Posterior vena cava (tissue), 2 donors: ENCODE results near the gene FMN1. TPM values are rescaled to one million over a fixed set of nuclear protein-coding genes. Genes with fewer than 3 reads are reported as not detected.

Experiments used
- DNase-seq: peaks from one replicate; pipeline ENCODE4 v3.0.0-alpha.2; 2020; ENCODE audit warnings: low spot score
- intact Hi-C, 2 donors: fragments of 100-400 bp; cut with DNase I; formaldehyde crosslinking; loops; one replicate each; pipeline versions ENCODE4 v1.14.1 to v1.14.2; 2022 to 2023
- total RNA-seq, 2 donors: library from RNA; stranded (reverse); fragmentation: NEBNext Ultra II Directional; extraction: Animal tissue kit (Norgen Biotek cat#: 25700); gene quantifications; one replicate each; pipeline ENCODE4 v1.2.1, GENCODE V29; 2021
- donor health status: DM: yes; HTN: yes; CAD: no.
- donor health status: DM: yes; HTN: yes; CAD: no.

FMN1 gene
- total RNA-seq, 2 donors from 2014 or later, result 20.2 to 26.6 TPM

- no peak for DNase-seq
- intact Hi-C loops, result no loop called here
Measured at GRCh38 chr15:33040496-33040895, 154.0 kb downstream of the FMN1 start.

DNA sequence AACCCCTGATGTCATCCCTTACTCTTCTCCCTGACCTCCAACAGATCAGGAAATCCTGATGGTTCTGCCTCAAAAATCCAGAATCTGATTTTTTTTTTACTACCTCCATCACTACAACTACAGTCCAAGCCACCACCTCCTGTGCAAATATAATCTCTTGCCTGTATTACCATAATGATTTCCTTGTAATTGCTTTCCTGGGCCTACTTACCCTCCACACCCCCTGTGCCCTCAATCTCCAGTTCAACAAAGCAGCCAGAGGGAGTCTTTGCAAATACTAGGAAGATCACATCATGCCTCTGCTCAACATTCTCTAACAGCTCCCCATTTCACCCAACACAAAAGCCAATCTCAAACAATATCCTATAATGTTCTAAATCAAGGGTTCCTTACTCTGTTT lies 159.9 kb downstream of the FMN1 start:
- intact Hi-C loops, result no loop called here

DNA sequence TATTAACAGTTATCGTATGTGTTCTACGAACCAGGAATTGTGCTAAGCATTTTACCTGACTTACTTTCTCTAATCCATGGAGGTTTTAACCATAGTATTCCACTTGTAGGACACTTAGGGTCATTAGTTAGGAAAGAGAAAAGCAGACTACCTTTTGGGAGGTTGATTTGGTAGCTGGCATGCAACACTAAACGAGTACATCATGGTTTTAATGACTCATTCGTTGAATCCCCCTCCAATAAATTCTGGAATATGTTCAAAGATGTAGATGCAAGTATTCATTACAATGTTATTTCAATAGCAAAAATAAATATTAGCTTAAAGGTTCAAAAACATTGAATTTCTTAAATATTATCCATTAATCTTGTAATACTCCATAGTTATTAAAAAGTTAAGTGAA lies 162.5 kb downstream of the FMN1 start:
- intact Hi-C loops, result no loop called here
- DNase-seq, result no peak

More for the DNA sequence above, 159.9 kb downstream of the FMN1 start:
- no peak for DNase-seq

DNA sequence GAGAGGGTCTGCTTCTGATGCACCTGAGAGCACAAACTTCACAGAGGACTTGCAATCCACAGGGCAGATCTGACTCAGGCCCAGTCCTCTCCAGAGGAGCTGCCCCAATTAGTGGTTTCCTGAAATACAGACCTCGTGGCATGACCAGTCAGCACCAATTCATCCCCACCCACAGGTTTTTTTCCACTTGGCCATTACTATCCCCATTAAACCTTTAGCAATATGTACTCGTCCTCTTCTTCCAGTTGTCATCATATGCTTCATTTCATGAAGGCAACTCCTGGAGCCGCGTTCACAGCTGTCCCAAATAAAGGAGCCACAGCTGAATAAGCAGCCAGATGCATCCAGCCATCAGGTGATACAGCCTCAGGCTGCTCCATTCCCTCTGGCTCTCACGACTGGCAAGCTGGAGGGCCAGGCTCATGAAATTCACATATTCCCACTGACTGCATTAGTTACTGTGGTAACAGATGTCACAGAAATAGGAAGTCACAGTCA lies 163.1 kb downstream of the FMN1 start:
- intact Hi-C loops, result no loop called here
- DNase-seq, result no peak

DNA sequence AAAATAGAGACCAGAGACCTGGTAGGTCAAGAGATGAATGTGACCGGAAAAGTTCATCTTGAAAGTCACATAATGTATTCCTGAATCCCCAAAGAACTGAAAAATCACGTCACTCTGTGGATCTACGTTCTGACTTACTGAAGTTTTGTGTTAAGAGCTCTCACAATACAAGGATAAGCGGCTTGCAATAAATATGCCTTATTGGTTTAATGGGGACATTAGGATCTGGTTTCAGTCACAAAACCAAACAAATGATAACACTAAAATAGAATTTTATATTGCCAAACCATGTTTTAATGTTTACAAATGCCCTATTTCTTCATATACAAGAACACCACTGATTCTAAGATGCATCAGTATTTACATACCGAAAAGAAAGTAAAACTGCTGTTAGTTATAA lies 164.2 kb downstream of the FMN1 start:
- intact Hi-C loops, result no loop called here

DNA sequence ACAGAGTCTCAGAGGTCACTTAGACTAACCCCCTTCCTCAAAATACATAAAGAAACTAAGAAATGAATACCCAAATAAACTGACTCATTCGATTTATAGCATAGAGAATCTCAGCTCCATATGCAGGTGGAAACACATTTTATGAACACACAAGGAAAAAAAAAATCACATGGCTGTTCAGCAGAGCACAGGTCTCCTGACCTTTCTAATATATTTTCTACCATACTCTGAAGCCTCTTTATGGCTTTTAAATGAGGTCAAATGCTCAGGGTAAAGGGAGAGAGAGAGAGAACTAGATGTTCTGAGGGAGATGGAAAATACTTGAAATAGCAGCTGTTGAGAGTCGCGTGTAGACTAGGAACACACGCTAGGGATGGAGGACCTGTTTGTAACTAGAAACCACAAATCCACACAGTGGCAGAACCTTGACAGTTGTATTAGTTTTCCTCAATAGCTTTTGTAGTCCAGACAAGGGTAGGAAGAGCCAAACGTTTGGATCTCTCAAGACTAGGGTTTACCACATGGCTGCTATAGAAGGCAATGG lies 165.3 kb downstream of the FMN1 start:
- intact Hi-C loops, result loop anchor here (10.0 kb wide), 1 partner anchor 96 kb away; no protein-coding TSS in a partner anchor
- DNase-seq, result no peak

More for the DNA sequence above, 164.2 kb downstream of the FMN1 start:
- DNase-seq, result no peak

- intact Hi-C loops, result loop anchor here (10.0 kb wide), 1 partner anchor 96 kb away; no protein-coding TSS in a partner anchor
- no peak for DNase-seq
Measured at GRCh38 chr15:33028495-33028894, 166.0 kb downstream of the FMN1 start.

DNA sequence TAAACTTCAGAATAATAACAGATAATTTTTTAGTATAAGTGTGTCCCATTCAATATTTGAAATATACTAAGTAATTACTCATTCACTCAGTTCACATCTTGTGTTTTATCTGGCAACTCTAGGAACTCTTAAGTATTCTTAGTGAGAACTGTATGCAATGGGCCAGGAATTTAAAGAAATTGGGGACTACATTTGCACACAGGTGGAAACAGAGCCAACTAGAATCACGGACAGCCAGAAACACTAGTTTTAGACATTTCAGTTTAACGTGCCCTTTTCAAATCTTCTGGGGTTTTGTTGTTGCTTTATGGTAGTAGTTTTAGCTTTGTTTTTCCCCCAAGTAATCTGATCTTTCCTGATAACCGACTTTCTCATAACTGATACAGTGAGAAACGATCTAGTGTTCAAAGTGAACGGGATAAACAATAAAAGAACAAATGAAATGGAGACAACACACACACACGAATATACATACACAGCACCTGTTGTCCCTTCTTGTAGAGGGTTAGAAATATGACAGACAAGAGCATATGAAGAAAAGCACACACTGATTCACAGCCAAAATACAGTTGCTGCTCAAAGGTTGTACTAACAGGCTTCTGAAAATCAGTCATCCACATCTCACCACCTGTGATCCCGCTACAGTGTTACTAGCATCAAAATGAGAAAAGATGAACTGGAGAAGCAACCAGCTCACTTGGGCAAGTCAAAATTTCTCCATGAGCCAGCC lies 167.0 kb downstream of the FMN1 start:
- no peak for DNase-seq
- intact Hi-C loops, result loop anchor here (10.0 kb wide), 1 partner anchor 97 kb away; no protein-coding TSS in a partner anchor

- intact Hi-C loops, result loop anchor here (10.0 kb wide), 1 partner anchor 98 kb away; no protein-coding TSS in a partner anchor
- DNase-seq, result no peak
Measured at GRCh38 chr15:33026614-33027013, 167.9 kb downstream of the FMN1 start.

DNA sequence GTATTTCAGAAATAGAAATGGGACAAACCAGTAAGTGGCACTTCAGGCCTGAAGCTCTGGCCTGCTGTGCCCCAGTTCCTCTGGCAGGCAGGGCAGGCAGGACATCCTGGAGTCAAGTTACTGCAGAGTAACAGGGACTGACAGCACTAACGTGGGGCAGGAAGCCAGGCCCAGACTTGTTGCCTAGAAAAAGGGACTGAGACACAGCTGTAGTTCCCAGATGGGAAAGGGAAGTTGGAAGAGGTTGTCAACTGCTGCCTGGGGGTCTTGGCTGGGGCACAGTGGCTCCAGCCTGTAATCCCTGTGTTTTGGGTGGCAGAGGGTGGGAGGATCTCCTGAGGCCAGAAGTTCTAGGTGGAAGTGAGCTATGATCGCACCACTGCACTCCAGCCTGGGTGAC lies 171.9 kb downstream of the FMN1 start:
- DNase-seq, result no peak
- intact Hi-C loops, result loop anchor here (10.0 kb wide), 1 partner anchor 102 kb away; no protein-coding TSS in a partner anchor

GRCh38 chr15:33021806-33022389 lies 172.6 kb downstream of the FMN1 start:
- no peak for DNase-seq
- intact Hi-C loops, result loop anchor here (10.0 kb wide), 1 partner anchor 103 kb away; no protein-coding TSS in a partner anchor

DNA sequence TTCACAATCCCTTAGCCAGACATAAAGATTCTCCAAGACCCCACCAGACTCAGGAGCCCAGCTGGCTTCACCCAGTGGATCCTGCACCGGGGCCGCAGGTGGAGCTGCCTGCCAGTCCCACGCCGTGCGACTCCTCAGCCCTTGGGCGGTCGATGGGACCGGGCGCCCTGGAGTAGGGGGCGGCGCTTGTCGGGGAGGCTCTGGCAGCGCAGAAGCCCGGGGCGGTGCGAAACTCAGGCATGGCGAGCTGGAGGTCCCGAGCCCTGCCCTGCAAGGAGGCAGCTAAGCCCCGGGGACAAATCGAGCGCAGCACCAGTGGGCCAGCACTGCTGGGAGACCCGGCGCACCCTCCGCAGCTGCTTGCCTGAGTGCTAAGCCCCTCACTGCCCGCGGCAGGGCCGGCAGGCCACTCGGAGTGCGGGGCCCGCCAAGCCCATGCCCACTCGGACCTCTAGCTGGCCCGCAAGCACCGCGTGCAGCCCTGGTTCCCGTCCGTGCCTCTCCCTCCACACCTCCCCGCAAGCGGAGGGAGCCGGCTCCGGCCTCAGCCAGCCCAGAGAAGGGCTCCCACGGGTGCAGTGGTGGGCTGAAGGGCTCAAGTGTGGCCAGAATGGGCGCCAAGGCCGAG lies 175.0 kb downstream of the FMN1 start:
- DNase-seq, result no peak
- intact Hi-C loops, result no loop called here

DNA sequence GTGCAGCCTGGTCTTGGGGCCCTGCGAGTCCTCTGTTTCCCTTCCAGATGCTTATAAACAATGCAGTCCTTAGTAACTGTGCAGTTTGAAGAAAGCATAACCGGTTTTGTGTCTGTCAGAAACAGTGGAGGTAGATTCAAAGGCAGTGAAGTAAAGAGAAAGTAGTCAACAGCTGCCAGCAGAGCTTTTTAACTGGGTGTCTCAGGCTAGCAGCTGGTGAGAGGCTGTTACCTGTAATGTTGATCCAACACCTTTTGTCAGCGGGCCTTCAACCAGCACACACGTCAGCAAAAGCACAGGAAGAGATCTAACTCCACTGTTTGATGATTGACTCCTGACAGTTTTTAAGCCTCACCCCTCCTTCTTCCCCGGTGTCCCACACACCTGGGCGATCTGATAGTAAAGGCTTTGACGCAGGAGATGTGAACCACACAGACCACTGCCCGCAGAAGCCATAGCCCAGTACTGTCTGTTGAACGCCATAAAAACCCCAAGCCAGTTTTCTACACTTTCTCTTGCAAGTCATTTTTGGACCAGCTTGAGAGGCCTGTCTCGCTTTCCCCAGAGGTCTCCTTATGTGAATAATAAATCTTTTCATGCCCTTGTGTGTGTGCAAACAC lies 178.0 kb downstream of the FMN1 start:
- no peak for DNase-seq
- intact Hi-C loops, result no loop called here

DNA sequence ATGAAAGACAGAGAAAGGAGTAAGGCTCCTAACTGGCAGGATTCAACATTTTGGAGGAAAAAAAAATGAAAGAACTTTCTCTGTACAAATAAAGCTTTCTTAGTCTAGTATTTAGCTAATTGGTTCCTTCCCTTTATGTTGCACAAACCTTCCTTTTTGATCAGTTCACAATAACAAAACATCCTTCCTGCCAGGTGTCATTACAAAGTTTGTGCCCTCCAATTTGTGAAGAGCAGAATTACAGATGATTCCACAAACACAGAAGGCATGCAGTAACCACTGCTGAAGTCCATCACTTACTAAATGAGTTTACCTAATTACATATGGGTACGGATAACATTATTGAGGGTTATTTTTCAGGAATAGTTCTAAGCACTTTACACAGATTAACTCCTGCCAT lies 179.9 kb downstream of the FMN1 start:
- intact Hi-C loops, result no loop called here
- no peak for DNase-seq

DNA sequence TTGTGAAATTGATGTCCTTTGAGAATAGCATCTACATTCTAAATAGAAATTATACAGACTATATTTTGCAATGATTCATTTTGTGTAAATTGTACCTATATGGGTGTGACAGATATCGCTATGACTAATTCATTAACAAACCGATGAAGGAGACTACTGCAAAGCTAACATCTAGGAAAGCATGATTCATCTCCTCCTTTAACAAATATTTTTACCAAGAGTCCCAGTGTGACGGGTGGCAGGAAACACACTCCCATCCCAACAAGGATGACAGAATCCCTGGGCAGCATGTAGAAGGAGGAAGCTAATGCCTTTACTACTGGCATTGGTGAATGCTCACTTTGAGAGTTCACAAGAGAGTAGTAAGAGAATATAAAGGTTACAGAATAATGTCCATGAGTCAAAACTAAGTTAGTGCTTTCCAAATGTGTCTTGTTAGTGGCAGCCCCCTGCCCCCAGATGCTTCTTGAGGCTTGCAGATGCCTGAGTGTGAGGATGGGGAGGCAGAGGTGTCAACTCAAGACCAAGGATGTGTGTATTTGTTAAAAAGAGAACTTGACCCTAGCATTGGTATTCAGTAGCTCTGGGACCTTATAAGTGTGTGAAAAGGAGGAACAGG lies 180.6 kb downstream of the FMN1 start:
- intact Hi-C loops, result no loop called here
- DNase-seq, result no peak

DNA sequence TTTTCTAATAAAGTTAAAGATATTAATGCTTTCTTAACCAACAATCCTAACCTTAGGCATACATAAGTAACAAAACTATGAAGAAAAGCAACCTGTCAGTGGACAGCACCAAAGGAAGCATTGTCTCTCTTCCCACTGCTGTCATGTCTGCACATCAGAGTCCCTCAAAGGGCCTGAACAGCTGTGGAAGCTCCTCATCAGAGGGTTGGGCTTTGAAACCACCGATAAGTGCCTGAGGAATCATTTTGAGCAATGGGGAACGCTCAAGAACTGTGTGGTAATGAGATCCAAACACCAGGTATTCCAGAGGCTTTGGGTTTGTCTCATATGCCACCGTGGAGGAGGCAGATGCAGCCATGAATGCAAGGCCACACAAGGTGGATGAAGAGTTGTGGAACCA lies 182.5 kb downstream of the FMN1 start:
- intact Hi-C loops, result no loop called here
- no peak for DNase-seq

- intact Hi-C loops, result no loop called here
- no peak for DNase-seq
Measured at GRCh38 chr15:33009603-33010002, 184.9 kb downstream of the FMN1 start.

- DNase-seq, result no peak
- intact Hi-C loops, result no loop called here
Measured at GRCh38 chr15:33009026-33009425, 185.5 kb downstream of the FMN1 start.
